Glomerular visceral epithelial cell (primary cell): ENCODE data around the gene ADGRL3.

Experiments
- DNase-seq: peaks from one replicate; pipeline ENCODE4 v3.0.0-alpha.2; 2016; ENCODE audit errors: extremely low spot score

ADGRL3 gene

DNA sequence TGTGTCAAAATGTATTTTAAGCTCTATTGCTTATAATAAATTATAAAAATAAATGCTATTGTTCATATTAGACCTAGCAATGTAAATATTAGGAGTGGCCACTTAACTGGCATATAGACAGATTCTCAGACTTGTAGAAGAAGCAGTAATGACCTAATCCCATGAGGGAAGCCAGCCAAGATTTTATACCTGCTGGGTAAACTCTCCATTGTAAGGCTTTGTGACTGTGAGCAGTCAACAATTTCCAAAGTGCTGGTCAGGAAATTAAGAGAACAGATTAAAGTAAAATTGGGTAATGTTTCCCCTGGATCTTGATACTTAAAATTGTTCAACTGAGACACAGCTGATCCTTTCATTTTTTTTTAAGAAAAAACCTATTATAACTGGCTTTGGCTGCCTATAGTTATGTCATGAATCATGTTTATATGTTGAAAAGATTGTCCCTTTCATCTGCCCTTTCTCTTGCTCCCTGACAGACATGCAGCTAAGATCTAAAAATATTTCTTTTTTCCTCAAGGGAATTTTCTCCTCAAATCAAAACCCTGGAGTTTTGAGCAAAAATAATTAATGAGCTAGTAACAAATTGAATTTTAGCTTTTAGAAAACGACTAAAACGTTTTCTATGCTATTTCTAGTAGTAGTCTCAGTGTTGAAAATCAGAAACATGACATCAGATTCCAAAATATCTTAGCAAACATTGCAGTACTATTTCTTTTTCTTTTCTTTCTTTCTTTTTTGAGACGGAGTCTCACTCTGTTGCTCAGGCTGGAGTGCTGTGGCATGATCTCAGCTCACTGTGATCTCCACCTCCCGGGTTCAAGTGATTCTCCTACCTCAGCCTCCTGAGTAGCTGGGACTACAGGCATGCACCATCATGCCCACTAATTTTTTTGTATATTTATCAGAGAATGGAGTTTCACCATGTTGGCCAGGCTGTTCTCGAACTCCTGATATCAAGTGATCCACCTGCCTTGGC, 77.9 kb downstream of the ADGRL3 start:
- DNase-seq = no peak

DNA sequence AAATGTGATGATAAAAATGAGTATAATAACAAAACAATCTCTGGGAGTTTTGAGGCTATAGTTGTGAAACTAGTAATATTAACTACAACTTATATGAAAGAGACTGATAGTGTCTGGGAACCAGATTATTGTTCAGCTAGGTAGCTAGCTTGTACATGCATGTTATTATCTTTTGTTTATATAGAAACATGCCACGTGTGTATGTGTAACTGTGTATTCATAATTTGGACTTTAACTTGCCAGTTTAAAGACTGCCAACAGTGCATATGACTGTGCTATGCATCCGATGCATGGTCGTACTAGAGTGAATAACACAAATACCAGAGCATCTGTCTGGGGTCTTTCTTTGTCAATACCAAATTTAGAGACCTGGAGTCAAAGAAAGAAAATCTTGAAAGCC, 92.2 kb downstream of the ADGRL3 start:
- no peak for DNase-seq

DNA sequence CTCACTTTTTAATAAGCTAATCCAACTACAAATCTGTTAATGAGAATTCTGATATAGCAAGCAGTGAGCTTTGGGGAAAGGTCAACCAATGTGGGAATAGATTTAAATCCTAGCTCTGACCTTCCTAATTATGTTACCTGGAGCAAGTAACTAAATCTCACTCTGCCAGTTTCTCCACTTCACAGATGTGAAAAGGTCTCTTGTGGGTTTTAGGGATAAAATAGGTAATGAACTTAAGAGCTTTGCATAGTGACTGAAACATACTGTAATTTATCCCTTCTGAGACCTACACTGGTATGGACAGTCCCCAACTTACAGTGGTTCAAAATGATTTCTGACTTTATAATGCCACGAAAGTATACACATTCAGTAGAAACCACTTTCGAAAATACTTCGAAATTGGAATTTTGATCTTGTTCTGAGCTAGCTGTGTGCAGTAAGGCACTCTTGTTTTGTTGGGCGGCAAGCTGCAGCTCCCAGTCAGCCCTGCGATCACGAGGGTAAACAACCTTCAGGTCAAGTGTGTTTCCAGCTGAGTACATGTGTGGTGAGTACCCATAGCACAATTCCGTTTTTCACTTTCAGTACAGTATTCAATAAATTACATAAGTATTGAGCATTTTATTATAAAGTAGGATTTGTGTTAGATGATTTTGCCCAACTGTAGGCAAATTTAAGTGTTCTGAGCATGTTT, 93.7 kb downstream of the ADGRL3 start:
- DNase-seq = no peak

DNA sequence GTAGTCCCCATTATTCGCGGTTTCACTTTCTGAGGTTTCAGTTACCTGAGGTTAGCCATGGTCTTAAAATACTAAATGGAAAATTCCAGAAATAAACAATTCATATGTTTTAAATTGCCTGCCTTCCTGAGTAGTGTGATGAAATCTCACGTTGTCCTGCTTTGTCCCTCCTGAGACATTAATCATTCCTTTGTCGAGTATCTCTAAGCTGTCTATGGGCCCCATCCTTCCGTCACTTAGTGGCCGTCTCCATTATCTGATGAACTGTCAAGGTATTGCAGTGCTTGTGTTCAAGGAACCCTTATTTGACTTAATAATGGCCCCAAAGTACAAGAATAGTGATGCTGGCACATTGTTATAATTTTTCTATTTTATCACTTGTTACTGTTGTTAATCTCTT, 94.8 kb downstream of the ADGRL3 start:
- no peak for DNase-seq

DNA sequence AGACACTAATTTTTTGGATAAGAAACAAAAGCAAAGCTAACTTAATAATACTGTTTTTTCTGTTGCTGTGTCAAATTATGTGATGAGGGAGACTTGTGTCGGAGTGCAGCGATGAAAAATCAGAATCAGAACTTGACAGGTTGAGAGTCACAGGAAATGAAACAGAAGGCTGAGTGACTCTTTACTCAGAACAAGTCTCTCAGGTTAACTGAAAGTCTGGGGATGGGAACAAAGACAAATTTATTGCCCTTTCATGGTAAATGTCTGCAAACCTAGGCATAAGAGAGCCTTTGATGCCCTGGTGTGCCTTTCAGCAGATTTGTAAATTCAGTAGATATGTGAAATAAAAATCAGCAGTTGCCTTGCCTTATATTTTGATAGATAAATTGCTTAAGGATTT, 96.0 kb downstream of the ADGRL3 start:
- no peak for DNase-seq

DNA sequence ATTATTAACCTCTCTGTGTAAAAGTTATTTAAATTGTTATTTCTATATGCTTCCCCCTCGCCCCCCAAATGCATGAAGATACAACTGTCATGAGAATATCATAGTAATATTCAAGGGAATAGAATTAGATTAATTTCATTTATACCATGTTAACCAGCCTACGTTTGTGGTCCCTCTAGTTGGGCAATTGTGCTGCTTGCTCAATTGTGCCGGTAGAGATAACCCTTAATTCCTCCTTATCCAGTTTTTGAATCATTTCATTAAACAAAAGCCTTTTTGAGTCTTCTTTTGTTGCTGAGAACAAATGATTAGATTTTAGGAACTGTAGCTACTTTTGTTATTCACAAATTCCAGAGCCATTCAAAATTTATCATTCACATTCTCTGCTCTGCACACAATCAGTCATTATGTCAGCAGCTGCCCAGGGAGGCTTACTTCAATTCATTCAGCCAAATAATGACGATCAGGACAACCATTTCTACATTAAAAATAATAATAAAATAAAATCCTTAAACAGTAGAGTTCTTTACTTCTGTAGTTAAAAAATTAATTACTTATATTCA, 98.1 kb downstream of the ADGRL3 start:
- no peak for DNase-seq

DNA sequence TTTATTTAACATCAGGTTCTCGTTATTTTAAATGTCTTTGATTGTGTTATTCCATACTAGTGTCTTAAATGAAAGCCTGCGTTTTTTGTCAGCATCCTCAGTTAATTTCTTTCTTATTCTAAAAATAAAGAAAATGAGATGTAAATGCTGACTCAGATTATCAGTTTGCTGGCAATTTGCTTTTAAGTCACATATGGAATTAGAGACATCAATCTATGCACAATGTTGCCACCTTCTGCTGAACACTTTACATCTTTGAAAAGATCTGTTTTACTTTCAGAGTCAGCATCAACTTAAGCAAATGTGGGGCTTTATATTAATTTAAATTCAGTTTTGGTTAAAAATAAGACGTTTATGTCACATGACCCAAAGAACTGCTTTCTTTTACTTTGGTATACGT, 99.2 kb downstream of the ADGRL3 start:
- DNase-seq = no peak

DNA sequence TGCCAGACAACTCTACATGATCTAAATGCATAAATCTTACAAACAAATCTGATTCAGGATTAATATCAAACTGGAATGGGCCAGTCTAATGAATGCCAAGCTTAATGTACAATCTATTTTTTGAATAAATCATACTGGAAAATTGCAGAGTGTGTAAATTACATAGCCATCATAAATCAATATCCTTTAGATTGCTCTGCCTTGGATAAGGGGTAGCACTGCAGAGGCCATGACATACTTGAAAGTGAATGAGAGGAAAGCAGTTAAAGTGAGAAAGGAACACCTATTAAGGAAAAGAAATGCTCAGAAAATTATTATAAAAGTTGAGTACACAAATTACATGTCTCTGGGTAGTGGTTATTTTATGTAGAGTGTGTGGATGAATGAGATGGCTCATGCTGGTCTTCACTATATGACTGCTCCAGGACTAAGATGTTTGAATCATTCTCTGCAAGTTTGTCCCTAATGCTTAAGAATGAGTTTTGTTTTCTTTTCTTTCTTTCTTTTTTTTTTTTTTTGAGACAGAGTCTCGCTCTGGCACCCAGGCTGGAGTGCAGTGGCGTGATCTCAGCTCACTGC, 100.2 kb downstream of the ADGRL3 start:
- DNase-seq = no peak

DNA sequence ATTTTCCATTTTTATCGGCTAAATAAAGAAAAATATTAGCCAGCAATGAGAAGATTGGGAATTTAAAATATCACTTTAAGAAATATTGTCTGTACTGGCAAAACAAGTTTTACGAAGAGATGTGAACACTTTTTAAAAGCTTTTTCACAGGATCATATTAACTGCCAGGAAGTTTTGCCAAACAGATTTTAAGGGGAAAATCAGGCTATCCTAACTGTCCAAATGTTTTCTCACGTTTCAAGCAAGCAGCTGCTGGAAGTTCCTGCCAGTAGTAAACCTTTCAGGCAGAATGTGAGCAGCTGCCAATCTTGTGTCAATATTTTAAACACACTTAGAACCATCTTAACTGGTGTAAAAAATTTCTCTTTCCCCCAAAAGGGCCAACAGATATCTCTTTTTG, 101.1 kb downstream of the ADGRL3 start:
- no peak for DNase-seq

DNA sequence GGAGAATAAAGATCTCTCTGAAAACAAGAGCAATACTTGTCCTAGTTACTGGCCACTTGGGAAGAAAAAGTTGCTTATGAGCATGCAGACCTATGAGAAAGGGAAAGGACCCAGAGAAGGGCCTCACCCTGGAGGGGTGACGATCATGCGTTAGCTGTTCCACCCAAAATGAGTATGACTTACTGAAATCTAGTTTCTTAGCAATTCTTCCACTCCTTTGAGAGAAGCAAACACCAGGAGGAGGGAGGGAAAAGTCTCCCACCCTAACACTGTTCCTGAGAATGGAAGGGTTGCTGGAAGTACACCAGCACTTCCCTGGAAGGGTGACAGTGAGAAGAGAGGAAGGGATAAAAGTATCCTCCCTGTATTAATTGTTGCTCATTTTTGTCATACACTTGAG, 107.9 kb downstream of the ADGRL3 start:
- DNase-seq = no peak

DNA sequence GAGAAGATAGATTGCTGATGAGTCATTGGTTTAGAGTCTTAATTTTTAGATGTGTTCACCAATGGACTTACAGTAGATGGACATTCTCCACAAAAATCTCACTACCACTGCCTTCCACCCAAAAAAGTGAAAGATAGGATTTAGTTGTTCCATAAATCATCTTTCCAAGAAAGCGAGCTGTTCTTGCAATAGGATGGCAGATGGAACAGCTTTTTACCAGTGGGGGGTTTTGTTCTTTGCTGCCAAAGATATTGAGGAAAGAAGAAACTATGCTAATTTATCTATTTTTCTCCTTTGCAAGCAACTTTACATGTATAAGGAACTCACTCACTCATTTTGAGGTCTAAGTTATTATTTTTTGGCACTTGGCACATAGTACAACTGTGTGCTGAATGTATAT, 109.5 kb downstream of the ADGRL3 start:
- DNase-seq = no peak

DNA sequence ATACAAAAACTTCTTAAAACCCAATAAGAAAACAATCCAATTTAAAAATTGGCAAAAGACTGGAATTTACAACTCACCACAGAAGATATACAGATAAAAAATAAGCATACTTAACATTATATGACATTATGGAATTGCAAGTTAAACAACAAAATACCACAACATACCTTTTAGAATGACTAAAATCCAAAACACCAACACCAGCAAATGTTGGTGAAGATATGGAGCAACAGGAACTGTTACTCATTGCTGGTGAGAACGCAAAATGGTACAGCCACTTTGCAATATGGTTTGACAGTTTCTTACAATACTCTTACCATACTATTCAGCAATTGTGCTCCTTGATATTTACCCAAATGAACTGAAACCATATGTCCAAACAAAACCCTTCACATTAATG, 112.4 kb downstream of the ADGRL3 start:
- DNase-seq = no peak

DNA sequence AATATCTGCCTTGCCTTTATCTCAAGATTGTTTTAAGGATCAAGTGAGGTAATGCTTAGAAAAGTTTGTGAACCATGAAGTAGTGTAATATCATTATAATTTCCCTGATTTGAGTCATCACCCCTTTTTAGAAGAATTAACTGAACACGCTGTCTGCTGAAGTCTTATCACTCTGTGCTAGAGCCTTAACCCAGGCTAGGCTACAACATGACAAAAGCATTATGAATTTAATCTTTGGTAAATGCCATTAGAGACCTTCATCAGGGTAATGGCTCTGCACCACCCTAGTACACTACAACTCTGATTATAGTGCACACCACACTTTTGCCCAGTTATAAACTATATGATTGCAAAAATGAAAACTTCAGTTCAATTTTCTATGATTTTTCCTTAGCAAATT, 118.3 kb downstream of the ADGRL3 start:
- DNase-seq = peak; percentile 21

DNA sequence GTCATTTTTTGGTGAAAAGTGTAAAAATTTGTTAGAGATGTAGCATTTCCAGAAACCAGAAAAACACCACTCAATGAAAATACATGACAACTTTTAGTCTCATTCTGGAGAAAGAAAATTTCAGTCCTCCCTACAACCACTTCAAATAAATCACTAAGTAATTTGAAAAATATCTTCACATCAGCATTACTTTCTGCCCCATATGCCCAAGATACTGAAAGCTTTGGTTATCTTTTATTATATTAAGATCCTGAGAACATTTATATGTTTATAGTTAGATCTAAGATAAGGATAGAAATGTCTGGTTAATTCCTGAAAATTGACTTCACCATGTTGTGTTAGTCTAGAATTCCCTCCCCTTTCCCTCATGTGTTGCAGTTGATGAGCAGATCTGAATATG, 119.0 kb downstream of the ADGRL3 start:
- no peak for DNase-seq

DNA sequence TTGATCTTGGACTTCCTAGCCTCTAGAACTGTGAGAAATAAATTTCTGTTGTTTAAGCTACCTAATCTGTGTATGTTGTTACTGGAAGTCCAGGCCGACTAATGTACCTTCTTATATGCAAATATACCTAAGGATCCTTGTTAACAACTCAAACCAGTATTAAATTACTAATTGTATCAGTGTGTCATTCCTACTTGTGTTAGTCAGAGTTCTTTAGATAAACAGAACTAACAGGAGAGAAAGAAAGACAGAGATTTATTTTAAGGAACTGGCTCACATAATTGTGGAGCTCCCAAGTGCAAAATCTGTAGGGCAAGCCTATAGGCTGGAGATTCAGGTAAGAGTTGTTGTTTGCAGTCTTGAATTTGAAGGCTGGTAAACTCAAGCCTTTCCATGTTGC, 120.0 kb downstream of the ADGRL3 start:
- DNase-seq = no peak

DNA sequence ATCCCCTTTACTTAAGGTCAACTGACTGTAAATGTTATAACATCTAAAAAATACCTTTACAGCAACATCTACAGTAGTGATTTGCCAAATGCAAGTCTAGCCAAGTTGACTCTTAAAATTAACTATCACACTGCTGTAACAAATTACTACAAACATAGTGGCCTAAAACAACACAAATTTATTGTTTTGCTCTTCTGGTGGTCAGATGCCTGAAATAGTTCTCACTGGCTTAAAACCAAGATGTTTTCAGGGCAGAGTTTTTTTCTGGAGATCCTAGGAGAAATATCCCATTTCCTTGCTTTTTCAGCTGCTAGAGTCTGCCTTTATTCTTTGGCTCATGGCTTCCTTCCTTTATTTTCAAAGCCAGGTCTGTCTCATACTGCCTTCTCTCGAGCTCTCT, 120.5 kb downstream of the ADGRL3 start:
- DNase-seq = no peak

DNA sequence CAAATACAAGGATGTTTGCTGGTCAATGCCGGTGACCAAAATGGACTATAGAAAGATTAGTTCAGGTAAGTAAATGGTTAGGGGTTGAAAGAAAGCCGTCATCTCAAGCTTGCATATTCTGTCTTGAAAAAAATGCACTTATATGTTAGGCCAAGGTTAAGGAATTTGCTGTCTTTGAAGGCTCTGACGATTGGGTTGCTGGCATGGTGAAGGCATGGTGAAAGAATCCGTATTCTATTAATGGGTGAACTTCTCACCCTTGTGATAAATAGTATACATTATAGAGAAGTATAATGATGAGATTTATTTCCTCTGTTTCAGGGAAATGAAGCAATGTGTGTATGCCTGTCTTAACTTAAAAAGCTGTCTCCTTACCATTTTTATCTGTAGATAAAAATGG, 132.6 kb downstream of the ADGRL3 start:
- DNase-seq = no peak

DNA sequence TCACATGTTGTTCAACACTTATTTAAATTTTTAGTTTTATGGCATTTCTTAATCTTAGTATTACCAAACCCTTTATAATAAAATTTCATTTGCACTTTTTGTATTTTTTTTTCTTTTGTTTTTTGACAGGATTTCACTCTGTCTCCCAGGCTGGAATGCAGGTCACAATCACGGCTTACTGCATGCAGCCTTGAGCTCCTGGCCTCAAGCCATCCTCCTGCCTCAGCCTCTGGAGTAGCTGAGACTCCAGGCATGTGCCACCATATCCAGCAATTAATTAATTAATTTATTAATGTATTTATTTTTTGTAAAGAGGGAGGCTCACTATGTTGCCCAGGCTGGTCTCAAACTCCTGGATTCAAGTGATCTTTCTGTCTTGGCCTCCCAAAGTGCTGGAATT, 133.4 kb downstream of the ADGRL3 start:
- no peak for DNase-seq

DNA sequence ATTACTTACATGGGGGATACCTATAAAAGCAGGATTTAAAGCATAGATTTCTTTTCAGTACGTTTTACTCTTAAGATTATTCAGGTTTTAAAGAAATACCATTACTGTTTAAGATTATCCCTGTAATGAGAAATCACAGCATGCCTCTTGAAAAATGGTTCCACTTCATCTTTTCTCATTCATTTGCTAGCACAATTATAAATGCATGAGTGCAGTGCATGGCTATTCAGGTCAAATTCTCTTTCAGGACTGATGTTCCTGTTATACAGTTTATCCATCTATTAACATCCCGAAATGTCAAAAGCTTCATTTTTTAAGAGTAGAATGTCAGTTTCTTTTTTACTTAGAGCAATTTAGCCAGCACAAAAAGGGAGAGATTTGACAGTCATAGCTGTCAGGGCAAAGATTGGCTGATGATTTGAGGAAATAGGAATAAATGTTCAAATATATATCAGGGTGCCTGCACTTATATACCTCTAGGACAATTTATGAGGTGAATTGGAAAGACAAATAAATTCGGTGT, 135.2 kb downstream of the ADGRL3 start:
- no peak for DNase-seq

DNA sequence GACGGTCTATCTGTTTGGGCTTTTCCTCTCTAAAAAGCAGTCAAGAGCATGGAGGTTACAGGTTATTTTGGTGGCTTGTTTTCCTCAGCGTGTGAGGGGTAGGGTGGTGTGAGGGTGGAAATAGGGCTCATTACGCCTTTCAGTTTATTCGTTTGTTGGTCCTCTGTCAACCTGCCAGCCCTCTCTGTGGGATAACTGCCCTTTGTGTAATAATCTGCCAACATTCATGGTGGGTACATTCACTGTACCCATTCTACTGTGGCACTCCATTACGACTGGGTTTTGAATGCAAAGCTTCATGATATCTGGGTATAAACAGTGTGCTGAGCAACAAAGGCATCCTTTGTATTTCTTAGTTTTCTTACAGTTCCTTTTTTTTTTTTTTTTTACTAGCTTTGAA, 136.4 kb downstream of the ADGRL3 start:
- DNase-seq = no peak

DNA sequence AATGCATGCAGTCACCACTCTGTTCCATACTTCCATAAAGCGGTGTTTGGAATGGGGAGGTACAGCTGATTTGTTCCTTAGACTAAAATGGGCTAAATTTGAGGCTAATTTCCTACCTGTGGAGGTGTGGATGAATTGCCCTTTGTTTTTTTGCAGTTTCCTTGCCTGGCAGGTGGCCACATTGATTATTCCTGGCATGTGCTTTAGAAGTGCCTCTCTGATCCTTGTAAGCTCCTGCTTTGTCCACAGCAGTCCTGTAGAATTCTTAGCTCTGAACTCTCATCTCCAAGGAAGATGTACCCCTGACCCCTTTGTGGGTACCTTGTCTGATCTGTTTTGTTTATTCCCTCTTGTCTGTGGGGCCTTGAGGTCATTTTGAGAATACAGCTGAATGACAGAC, 136.8 kb downstream of the ADGRL3 start:
- DNase-seq = no peak

DNA sequence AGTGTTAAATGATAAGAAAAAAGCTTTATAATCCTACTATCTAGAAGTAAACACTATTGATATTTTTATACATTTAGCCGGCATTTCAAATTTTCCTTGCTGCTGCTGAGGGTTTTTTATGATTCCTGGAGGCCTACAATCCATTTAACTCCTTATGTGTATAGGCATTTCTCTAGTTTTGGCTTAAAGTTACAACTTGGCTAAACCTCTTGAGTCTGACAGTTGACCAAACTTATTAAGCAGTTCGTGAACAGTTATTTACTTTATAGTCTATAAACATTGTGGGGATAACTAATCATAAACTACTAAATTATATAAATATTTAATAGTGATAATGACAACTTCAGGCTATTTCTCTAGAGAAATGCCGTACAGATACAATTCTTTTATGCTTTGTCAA, 141.9 kb downstream of the ADGRL3 start:
- no peak for DNase-seq
